ENCODE measurements around the gene WNT2B. TPM values are rescaled to one million over a fixed set of nuclear protein-coding genes. Genes with fewer than 3 reads are reported as not detected.
A peak's percentile ranks its signal among the peaks of the same experiment; 100 is the strongest.

WNT2B gene
- total and polyA plus RNA-seq, 2 of the 8 experiments (the other 6 are each of a cell fraction or from before 2014, with no cell fraction given), result 0.33 to 2.0 TPM

DNA sequence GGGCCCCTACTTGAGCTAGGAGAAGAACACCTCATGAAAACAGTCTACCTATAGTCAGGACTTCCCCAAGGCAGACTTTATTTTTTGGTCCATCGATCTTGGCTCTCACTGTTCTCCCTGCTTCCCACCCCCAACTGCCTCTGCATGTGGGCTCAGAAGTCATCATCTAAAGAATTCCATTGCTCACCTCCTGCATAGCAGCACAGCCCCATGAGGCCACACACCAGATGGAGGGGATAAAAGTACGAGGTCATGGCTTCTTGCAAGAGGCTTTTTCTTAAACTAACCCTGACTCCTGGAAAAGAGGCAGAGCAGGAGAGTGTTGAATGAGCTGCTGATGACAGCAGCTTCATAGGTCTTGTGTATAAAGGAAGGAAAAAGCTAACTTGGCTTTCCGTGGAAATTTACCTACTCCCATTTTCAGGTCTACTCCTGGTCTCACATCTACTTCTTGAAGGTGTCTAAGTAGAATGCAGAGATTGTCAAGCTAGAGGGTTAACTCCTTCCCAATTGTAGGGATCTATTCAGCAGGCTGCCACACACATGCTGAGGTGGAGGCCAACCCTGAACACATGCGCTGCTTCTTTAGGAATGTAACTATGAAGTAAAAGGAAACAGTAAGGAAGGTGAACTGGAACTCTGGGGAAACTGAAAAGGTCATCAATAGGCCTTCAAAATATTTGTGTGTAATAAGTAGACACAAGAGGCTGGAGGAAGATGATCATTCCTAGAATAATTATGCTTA is 18.7 kb downstream of the WNT2B start:
- H2AK5ac ChIP-seq (ENCODE audit: low read depth, low read length), result no peak overlapping the region
- no peaks in the 10 kb centered on the region; the same call in 1 of the 2 replicates for H3K23me2 ChIP-seq (ENCODE audit: low read depth, low read length)
- WGBS, 2 experiments (ENCODE audit: extremely low coverage in 1 of 2, insufficient coverage in 1 of 2, insufficient read length in 1 of 2, insufficient replicate concordance in 2 of 2, low coverage in 1 of 2, low lambda C conversion rate in 2 of 2, missing lambda C conversion rate in 1 of 2), result 82% methylated on average over 4 of the region's 4 CpGs; no CpG with 5 or more reads in 1 of the 2 experiments
- H4K5ac ChIP-seq (ENCODE audit: insufficient read length, low read depth, low read length), result no peak overlapping the region
- H4K8ac ChIP-seq (ENCODE audit: extremely low read depth, insufficient read depth, low read length), result no peak overlapping the region
- no peaks in the 10 kb centered on the region for H3K79me2 ChIP-seq (ENCODE audit: control insufficient read depth in 1 of 2, insufficient read depth in 2 of 2, low read length in 2 of 2)
- H3K36me3 ChIP-seq (ENCODE audit: control insufficient read depth in 2 of 4, insufficient read depth in 4 of 4, low read length in 3 of 4), result no peaks in the 10 kb centered on the region
- H2AFZ ChIP-seq (ENCODE audit: low read length), result no peak overlapping the region
- FAIRE-seq, result no peak
- no peak overlapping the region for H2BK12ac ChIP-seq (ENCODE audit: low read depth, low read length)
- H2BK5ac ChIP-seq (ENCODE audit: low read depth, low read length), result no peak overlapping the region
- no peak overlapping the region for H2BK15ac ChIP-seq (ENCODE audit: low read length)
- POLR2A ChIA-PET (ENCODE audit: partially characterized antibody), result interaction anchor here (0.6 kb wide), 1 partner anchor 83 kb away, joined by 3 read pairs; no protein-coding TSS in a partner anchor
- no peaks in the 10 kb centered on the region for H3K27me3 ChIP-seq (replicated peaks in 1 of 4; ENCODE audit: control insufficient read depth in 3 of 4, extremely low read depth in 1 of 4, insufficient read depth in 3 of 4, low read length in 3 of 4)
- CTCF ChIA-PET (ENCODE audit: partially characterized antibody), result interaction anchor here (0.8 to 1.5 kb wide), 5 partner anchors 10 to 49 kb away, joined by 3 to 4 read pairs (median 3); no protein-coding TSS in a partner anchor
- H2BK120ac ChIP-seq (replicated peaks; ENCODE audit: low read depth, low read length), result no peak overlapping the region
- no peak overlapping the region for H3K4ac ChIP-seq (replicated peaks; ENCODE audit: insufficient read length, low read depth, low read length)
- H3K23ac ChIP-seq (ENCODE audit: insufficient read length), result no peak overlapping the region
- no peak for DNase-seq (ENCODE audit: low read depth in 1 of 2, low spot score in 2 of 2)
- no peaks in the 10 kb centered on the region for H3K79me1 ChIP-seq (ENCODE audit: low read depth, low read length)
- no peak overlapping the region for H3K14ac ChIP-seq (ENCODE audit: insufficient read length)
- no peak overlapping the region for H3K9ac ChIP-seq (replicated peaks in 1 of 4; ENCODE audit: extremely low read depth in 1 of 4, low read depth in 3 of 4, low read length in 3 of 4)
- H3K4me1 ChIP-seq (replicated peaks in 1 of 4; ENCODE audit: control insufficient read depth in 3 of 4, insufficient read depth in 4 of 4, low read length in 3 of 4), result peaks cover 8 to 14% (median 10%) of the 10 kb centered on the region in 4 experiments; a peak in 6 of 7 replicates
- H3K9me3 ChIP-seq (ENCODE audit: insufficient read depth in 2 of 2, low read depth in 1 of 2, low read length in 1 of 2), result no peaks in the 10 kb centered on the region
- no peak overlapping the region for H4K91ac ChIP-seq (replicated peaks; ENCODE audit: insufficient read length, low read length)
- H3K4me3 ChIP-seq (ENCODE audit: extremely low read depth in 1 of 4, insufficient read depth in 2 of 4, low read depth in 3 of 4, low read length in 4 of 4), result no peak overlapping the region
- no peak overlapping the region for H2BK20ac ChIP-seq (ENCODE audit: low read length)
- no peak overlapping the region for H3K4me2 ChIP-seq (ENCODE audit: insufficient read depth in 1 of 2, low read depth in 2 of 2, low read length in 2 of 2)
- no peaks in the 10 kb centered on the region for H4K20me1 ChIP-seq (replicated peaks in 1 of 2; ENCODE audit: control insufficient read depth in 1 of 2, insufficient read depth in 2 of 2, low read length in 2 of 2)
- no peak overlapping the region for H3K56ac ChIP-seq (replicated peaks; ENCODE audit: insufficient read length, low read depth, low read length)
- H3K27ac ChIP-seq (ENCODE audit: low read depth, low read length), result no peak overlapping the region
- TF ChIP-seq, protein P1, sequence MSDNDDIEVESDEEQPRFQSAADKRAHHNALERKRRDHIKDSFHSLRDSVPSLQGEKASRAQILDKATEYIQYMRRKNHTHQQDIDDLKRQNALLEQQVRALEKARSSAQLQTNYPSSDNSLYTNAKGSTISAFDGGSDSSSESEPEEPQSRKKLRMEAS (IDR thresholded peaks at IDR 0.05), result 0 out of 2 replicates have a peak, but pooled peaks have one; percentile 12
- TF ChIP-seq TEAD4 (IDR thresholded peaks at IDR 0.05; ENCODE audit: low read depth, low read length) (peak; percentile 47; the same call in 1 of the 2 replicates), POLR2AphosphoS5 (IDR thresholded peaks at IDR 0.05; ENCODE audit: low read depth, low read length) (no peak)
- TF ChIP-seq, protein P2, sequence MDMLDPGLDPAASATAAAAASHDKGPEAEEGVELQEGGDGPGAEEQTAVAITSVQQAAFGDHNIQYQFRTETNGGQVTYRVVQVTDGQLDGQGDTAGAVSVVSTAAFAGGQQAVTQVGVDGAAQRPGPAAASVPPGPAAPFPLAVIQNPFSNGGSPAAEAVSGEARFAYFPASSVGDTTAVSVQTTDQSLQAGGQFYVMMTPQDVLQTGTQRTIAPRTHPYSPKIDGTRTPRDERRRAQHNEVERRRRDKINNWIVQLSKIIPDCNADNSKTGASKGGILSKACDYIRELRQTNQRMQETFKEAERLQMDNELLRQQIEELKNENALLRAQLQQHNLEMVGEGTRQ (IDR thresholded peaks at IDR 0.05; ENCODE audit: low read length), result no peak
- H3K18ac ChIP-seq (ENCODE audit: extremely low read depth, low read length), result no peak overlapping the region
